BLaER1 treated with 17β-estradiol and CSF1 and Interleukin-3, amounts not matched to agents 10 nM and 100 nM (cell line): ENCODE measurements around the gene NLGN1.

Experiments
- H3K27ac ChIP-seq, 11 experiments: shearing (Covaris generic); formaldehyde crosslinking; 2 replicates each; pipeline ENCODE4 v1.8.1; 2022
- H3K27me3 ChIP-seq, 11 experiments: shearing (Covaris generic); formaldehyde crosslinking; 2 replicates each; pipeline ENCODE4 v1.8.1; 2022
- H3K36me3 ChIP-seq, 11 experiments: shearing (Covaris generic); formaldehyde crosslinking; 2 replicates each; pipeline ENCODE4 v1.8.1; 2022
- H3K4me1 ChIP-seq, 10 experiments: shearing (Covaris generic); formaldehyde crosslinking; 2 replicates each; pipeline ENCODE4 v1.8.1; 2022
- H3K4me2 ChIP-seq, 11 experiments: shearing (Covaris generic); formaldehyde crosslinking; 2 replicates each; pipeline ENCODE4 v1.8.1; 2022
- H3K4me3 ChIP-seq, 10 experiments: shearing (Covaris generic); formaldehyde crosslinking; 2 replicates each; pipeline ENCODE4 v1.8.1; 2022
- H3K9ac ChIP-seq, 11 experiments: shearing (Covaris generic); formaldehyde crosslinking; 2 replicates each; pipeline ENCODE4 v1.8.1; 2022
- H3K9me3 ChIP-seq, 11 experiments: shearing (Covaris generic); formaldehyde crosslinking; replicated peaks in 1 of 11; 2 replicates each; pipeline ENCODE4 v1.8.1; 2022
- H4K20me1 ChIP-seq, 11 experiments: shearing (Covaris generic); formaldehyde crosslinking; 2 replicates each; pipeline ENCODE4 v1.8.1; 2022
- Cebpa-rat ChIP-seq, 11 experiments: shearing (Covaris generic); IDR thresholded peaks; 2 replicates each; pipeline ENCODE4 v1.8.1; 2022

NLGN1 gene

GRCh38 chr3:173747427-173747826 lies 349.9 kb downstream of the NLGN1 start:
- H3K4me3 ChIP-seq: no peak overlapping the region

GRCh38 chr3:173748105-173748504 lies 350.6 kb downstream of the NLGN1 start:
- Histone ChIP-seq H3K4me3 (no peak overlapping the region), H3K27me3 (no peaks in the 10 kb centered on the region), H3K4me1 (no peaks in the 10 kb centered on the region), H4K20me1 (no peaks in the 10 kb centered on the region), H3K9me3 (no peaks in the 10 kb centered on the region), H3K36me3 (no peaks in the 10 kb centered on the region), H3K9ac (no peak overlapping the region), H3K27ac (no peak overlapping the region), H3K4me2 (no peak overlapping the region)
- TF ChIP-seq Cebpa-rat (IDR thresholded peaks at IDR 0.05): no peak

More at GRCh38 chr3:173747427-173747826, 349.9 kb downstream of the NLGN1 start:
- no peaks in the 10 kb centered on the region for H3K4me1 ChIP-seq
- H3K36me3 ChIP-seq: no peaks in the 10 kb centered on the region
- H3K27me3 ChIP-seq: no peaks in the 10 kb centered on the region
- H3K27ac ChIP-seq: no peak overlapping the region
- no peak overlapping the region for H3K4me2 ChIP-seq
- H3K9me3 ChIP-seq: no peaks in the 10 kb centered on the region
- H3K9ac ChIP-seq: no peak overlapping the region
- H4K20me1 ChIP-seq: no peaks in the 10 kb centered on the region
- no peak for TF ChIP-seq Cebpa-rat (IDR thresholded peaks at IDR 0.05)

- Histone ChIP-seq H3K9me3 (no peaks in the 10 kb centered on the region), H3K27me3 (no peaks in the 10 kb centered on the region), H3K4me3 (no peak overlapping the region), H3K9ac (no peak overlapping the region), H3K27ac (no peak overlapping the region), H4K20me1 (no peaks in the 10 kb centered on the region), H3K36me3 (no peaks in the 10 kb centered on the region), H3K4me1 (no peaks in the 10 kb centered on the region), H3K4me2 (no peak overlapping the region)
- TF ChIP-seq Cebpa-rat (IDR thresholded peaks at IDR 0.05): no peak
Measured at GRCh38 chr3:173750095-173750494, 352.6 kb downstream of the NLGN1 start.

- H4K20me1 ChIP-seq: no peaks in the 10 kb centered on the region
- H3K27me3 ChIP-seq: no peaks in the 10 kb centered on the region
- no peak overlapping the region for H3K4me2 ChIP-seq
- no peak for TF ChIP-seq Cebpa-rat (IDR thresholded peaks at IDR 0.05)
- H3K36me3 ChIP-seq: no peaks in the 10 kb centered on the region
- no peaks in the 10 kb centered on the region for H3K9me3 ChIP-seq
- no peak overlapping the region for H3K4me3 ChIP-seq
- H3K27ac ChIP-seq: no peak overlapping the region
- H3K4me1 ChIP-seq: no peaks in the 10 kb centered on the region
- H3K9ac ChIP-seq: no peak overlapping the region
Measured at GRCh38 chr3:173750591-173750990, 353.0 kb downstream of the NLGN1 start.

- H3K36me3 ChIP-seq: no peaks in the 10 kb centered on the region
- no peak overlapping the region for H3K9ac ChIP-seq
- no peak overlapping the region for H3K4me3 ChIP-seq
- no peaks in the 10 kb centered on the region for H3K9me3 ChIP-seq
- H3K27ac ChIP-seq: no peak overlapping the region
- no peaks in the 10 kb centered on the region for H3K4me1 ChIP-seq
- H4K20me1 ChIP-seq: no peaks in the 10 kb centered on the region
- TF ChIP-seq Cebpa-rat (IDR thresholded peaks at IDR 0.05): no peak
- H3K27me3 ChIP-seq: no peaks in the 10 kb centered on the region
- no peak overlapping the region for H3K4me2 ChIP-seq
Measured at GRCh38 chr3:173753593-173753992, 356.0 kb downstream of the NLGN1 start.

GRCh38 chr3:173755161-173755560 lies 357.6 kb downstream of the NLGN1 start:
- Histone ChIP-seq H3K27ac (no peak overlapping the region), H3K9ac (no peak overlapping the region), H3K27me3 (no peaks in the 10 kb centered on the region), H4K20me1 (no peaks in the 10 kb centered on the region), H3K4me1 (no peaks in the 10 kb centered on the region), H3K4me2 (no peak overlapping the region), H3K4me3 (no peak overlapping the region), H3K9me3 (no peaks in the 10 kb centered on the region), H3K36me3 (no peaks in the 10 kb centered on the region)
- no peak for TF ChIP-seq Cebpa-rat (IDR thresholded peaks at IDR 0.05)

GRCh38 chr3:173761161-173761560 lies 363.6 kb downstream of the NLGN1 start:
- H3K27ac ChIP-seq: no peak overlapping the region
- H3K36me3 ChIP-seq: no peaks in the 10 kb centered on the region
- no peaks in the 10 kb centered on the region for H3K4me1 ChIP-seq
- H3K27me3 ChIP-seq: no peaks in the 10 kb centered on the region
- H3K4me2 ChIP-seq: no peak overlapping the region
- TF ChIP-seq Cebpa-rat (IDR thresholded peaks at IDR 0.05): no peak
- no peaks in the 10 kb centered on the region for H3K9me3 ChIP-seq
- H3K9ac ChIP-seq: no peak overlapping the region
- H3K4me3 ChIP-seq: no peak overlapping the region
- no peaks in the 10 kb centered on the region for H4K20me1 ChIP-seq

GRCh38 chr3:173762501-173762900 lies 365.0 kb downstream of the NLGN1 start:
- Histone ChIP-seq H3K9ac (no peak overlapping the region), H3K36me3 (no peaks in the 10 kb centered on the region), H3K27ac (no peak overlapping the region), H3K27me3 (no peaks in the 10 kb centered on the region), H3K4me2 (no peak overlapping the region), H3K4me3 (no peak overlapping the region), H4K20me1 (no peaks in the 10 kb centered on the region), H3K4me1 (no peaks in the 10 kb centered on the region), H3K9me3 (no peaks in the 10 kb centered on the region)
- TF ChIP-seq Cebpa-rat (IDR thresholded peaks at IDR 0.05): no peak

GRCh38 chr3:173770011-173770410 lies 372.5 kb downstream of the NLGN1 start:
- H3K27ac ChIP-seq: no peak overlapping the region

GRCh38 chr3:173770796-173771573 lies 373.4 kb downstream of the NLGN1 start:
- Histone ChIP-seq H3K4me1 (peaks cover 0 to 8% (median 0%) of the 10 kb centered on the region in 10 experiments; a peak in 1 of 20 replicates), H3K4me3 (no peak overlapping the region), H3K36me3 (no peaks in the 10 kb centered on the region), H3K9me3 (no peaks in the 10 kb centered on the region), H4K20me1 (no peaks in the 10 kb centered on the region), H3K27ac (no peak overlapping the region), H3K9ac (no peak overlapping the region), H3K27me3 (no peaks in the 10 kb centered on the region), H3K4me2 (no peak overlapping the region)
- no peak for TF ChIP-seq Cebpa-rat (IDR thresholded peaks at IDR 0.05)

More at GRCh38 chr3:173770011-173770410, 372.5 kb downstream of the NLGN1 start:
- no peak overlapping the region for H3K9ac ChIP-seq
- H3K4me1 ChIP-seq: peaks cover 0 to 8% (median 0%) of the 10 kb centered on the region in 10 experiments; a peak in 1 of 20 replicates
- TF ChIP-seq Cebpa-rat (IDR thresholded peaks at IDR 0.05): no peak
- no peaks in the 10 kb centered on the region for H4K20me1 ChIP-seq
- no peaks in the 10 kb centered on the region for H3K36me3 ChIP-seq
- H3K9me3 ChIP-seq: no peaks in the 10 kb centered on the region
- H3K4me3 ChIP-seq: no peak overlapping the region
- no peak overlapping the region for H3K4me2 ChIP-seq
- H3K27me3 ChIP-seq: no peaks in the 10 kb centered on the region
